Retinal pigment epithelial cell (primary cell): ENCODE measurements around the gene PIK3C2G.

Source experiments
- DNase-seq: peaks from one replicate; pipeline ENCODE4 v3.0.0-alpha.2; 2010; ENCODE audit warnings: low read depth
- H3K4me3 ChIP-seq: 2 replicates; pipeline ENCODE4 v1.5.1; 2011; ENCODE audit warnings: mild to moderate bottlenecking, low read length, control low read depth, moderate library complexity
- CTCF ChIP-seq: conservative IDR thresholded peaks from 2 replicates; pipeline ENCODE4 v1.5.1; 2011; ENCODE audit warnings: low read depth, low read length, control low read depth, inconsistent platforms

PIK3C2G gene

GRCh38 chr12:18696971-18697602, 435.8 kb downstream of the PIK3C2G start:
- no peak for TF ChIP-seq CTCF
- H3K4me3 ChIP-seq = no peak overlapping the region
- peak; percentile 22 for DNase-seq
